HCT116 (cell line): ENCODE data around the gene TPO. TPM values are rescaled to one million over a fixed set of nuclear protein-coding genes. Genes with fewer than 3 reads are reported as not detected.

Experiments
- ATAC-seq: fragments of 200-7000 bp; cut with Tn5 transposase; 2 replicates; pipeline ENCODE4 v1.9.1; 2020; ENCODE audit warnings: mild to moderate bottlenecking, moderate library complexity
- BruUV-seq: library from RNA; stranded (reverse); fragments of 400-500 nt; replicated peaks from 2 replicates; lab custom pipeline; 2021; lab: Mats Ljungman, UMichigan
- CTCF ChIA-PET: fragments of 300-600 bp; sonication (Branson Sonifier 250); formaldehyde crosslinking; loops from one replicate; lab custom pipeline; 2021; ENCODE audit warnings: antibody characterized with exemption; lab: Charles Lee
- POLR2A ChIA-PET: fragments of 300-600, 350-600 bp; sonication (Branson Sonifier 250); formaldehyde crosslinking; loops from one replicate; lab custom pipeline; 2021; ENCODE audit warnings: antibody characterized with exemption; lab: Charles Lee
- RAD21 ChIA-PET, 2 experiments: fragments of 300-600 bp; sonication (Branson Sonifier 250); formaldehyde crosslinking; loops; one replicate each; lab custom pipeline; 2023; ENCODE audit warnings: low total read pairs in 2 of 2; ENCODE audit not compliant: uncharacterized antibody in 2 of 2, unreplicated experiment in 2 of 2, low non-redundant PET in 1 of 2; lab: Charles Lee
- DNase-seq: peaks from one replicate; pipeline ENCODE4 v3.0.0-alpha.2; 2010; ENCODE audit warnings: low read depth, low spot score
- H2AFZ ChIP-seq: fragments of 200-600 bp; shearing (Covaris generic), sonication (generic); 2 replicates; pipeline ENCODE4 v1.6.1; 2017; ENCODE audit warnings: low read depth, mixed run types, mixed read lengths, antibody characterized with exemption, low read length; ENCODE audit not compliant: poor library complexity, severe bottlenecking
- H3K27ac ChIP-seq: 2 replicates; pipeline ENCODE4 v1.5.1; 2012; ENCODE audit warnings: low read depth, low read length
- H3K27me3 ChIP-seq: fragments of 200-600 bp; sonication (generic); 2 replicates; pipeline ENCODE4 v1.6.1; 2016; ENCODE audit warnings: mixed run types, low read length, mixed read lengths; ENCODE audit not compliant: insufficient read depth
- H3K36me3 ChIP-seq, 2 experiments: fragments of 200-500 bp in 1 of 2; fragments of 200-600 bp in 1 of 2; sonication (Bioruptor generic) in 1 of 2; sonication (generic) in 1 of 2; 2 replicates each; pipeline versions ENCODE4 v1.5.1 to v1.6.1; 2014 to 2016; ENCODE audit warnings: low read length in 2 of 2, inconsistent platforms in 1 of 2, mixed read lengths in 1 of 2, mixed run types in 1 of 2; ENCODE audit not compliant: insufficient read depth in 2 of 2, control insufficient read depth in 1 of 2
- H3K4me1 ChIP-seq, 2 experiments: fragments of 200-600 bp in 1 of 2; sonication (generic) in 1 of 2; 2 replicates each; pipeline versions ENCODE4 v1.5.1 to v1.6.1; 2012 to 2017; ENCODE audit warnings: low read length in 2 of 2, inconsistent platforms in 1 of 2, mild to moderate bottlenecking in 1 of 2, mixed read lengths in 1 of 2, mixed run types in 1 of 2, moderate library complexity in 1 of 2; ENCODE audit not compliant: insufficient read depth in 2 of 2, control insufficient read depth in 1 of 2
- H3K4me2 ChIP-seq: fragments of 200-600 bp; sonication (generic); 2 replicates; pipeline ENCODE4 v1.6.1; 2017; ENCODE audit warnings: mixed run types, low read length, mixed read lengths
- H3K4me3 ChIP-seq, 2 experiments: fragments of 200-600 bp in 1 of 2; sonication (generic) in 1 of 2; replicated peaks in 1 of 2; 2 replicates each; pipeline ENCODE4 v1.5.1; 2011 to 2016; ENCODE audit warnings: low read length in 2 of 2, control low read depth in 1 of 2, low read depth in 1 of 2, mild to moderate bottlenecking in 1 of 2, mixed read lengths in 1 of 2, mixed run types in 1 of 2
- H3K79me2 ChIP-seq: fragments of 200-600 bp; sonication (generic); 2 replicates; pipeline ENCODE4 v1.6.1; 2017; ENCODE audit warnings: mild to moderate bottlenecking, mixed run types, low read length, moderate library complexity, mixed read lengths; ENCODE audit not compliant: insufficient read depth
- H3K9ac ChIP-seq: fragments of 200-600 bp; sonication (generic); 2 replicates; pipeline ENCODE4 v1.6.1; 2016; ENCODE audit warnings: low read length, mixed read lengths
- H3K9me2 ChIP-seq: fragments of 200-600 bp; sonication (generic), shearing (Covaris generic); 2 replicates; pipeline ENCODE4 v1.6.1; 2017; ENCODE audit warnings: mixed run types, mild to moderate bottlenecking, moderate library complexity; ENCODE audit not compliant: insufficient read depth
- H3K9me3 ChIP-seq, 2 experiments: fragments of 200-500 bp in 1 of 2; fragments of 200-600 bp in 1 of 2; sonication (Bioruptor generic) in 1 of 2; sonication (generic) in 1 of 2; 2 replicates each; pipeline ENCODE4 v1.6.1; 2014 to 2017; ENCODE audit warnings: low read length in 2 of 2, mixed read lengths in 2 of 2, inconsistent platforms in 1 of 2, low read depth in 1 of 2, mild to moderate bottlenecking in 1 of 2, mixed run types in 1 of 2, moderate library complexity in 1 of 2; ENCODE audit not compliant: control insufficient read depth in 1 of 2, insufficient read depth in 1 of 2
- H4K20me1 ChIP-seq: fragments of 200-600 bp; sonication (generic), shearing (Covaris generic); 2 replicates; pipeline ENCODE4 v1.6.1; 2017; ENCODE audit warnings: mixed run types, mild to moderate bottlenecking, moderate library complexity; ENCODE audit not compliant: insufficient read depth
- CEBPB ChIP-seq: IDR thresholded peaks from 2 replicates; pipeline ENCODE4 v1.6.1; 2012; ENCODE audit warnings: low read depth
- EGR1 ChIP-seq: IDR thresholded peaks from 2 replicates; pipeline ENCODE4 v1.6.1; 2012; ENCODE audit warnings: low read depth
- ELF1 ChIP-seq: IDR thresholded peaks from 2 replicates; pipeline ENCODE4 v1.6.1; 2012; ENCODE audit warnings: low read depth, borderline replicate concordance
- EZH2 ChIP-seq: fragments of 200-600 bp; sonication (generic); IDR thresholded peaks from 2 replicates; pipeline ENCODE4 v1.6.1; 2017; ENCODE audit warnings: antibody characterized with exemption, mixed run types
- EZH2phosphoT487 ChIP-seq: fragments of 200-600 bp; IDR thresholded peaks from 2 replicates; pipeline ENCODE4 v1.6.1; 2018; ENCODE audit warnings: antibody characterized with exemption, borderline replicate concordance
- FOSL1 ChIP-seq: IDR thresholded peaks from 2 replicates; pipeline ENCODE4 v1.6.1; 2012; ENCODE audit warnings: low read depth
- JUND ChIP-seq: IDR thresholded peaks from 2 replicates; pipeline ENCODE4 v1.6.1; 2012
- POLR2AphosphoS5 ChIP-seq: IDR thresholded peaks from 2 replicates; pipeline ENCODE4 v1.6.1; 2011; ENCODE audit warnings: mild to moderate bottlenecking, low read depth, low read length, moderate library complexity
- RAD21 ChIP-seq: IDR thresholded peaks from 2 replicates; pipeline ENCODE4 v1.6.1; 2012; ENCODE audit warnings: low read depth, mild to moderate bottlenecking
- SIN3A ChIP-seq: IDR thresholded peaks from 2 replicates; pipeline ENCODE4 v1.6.1; 2012; ENCODE audit warnings: low read depth
- SP1 ChIP-seq: IDR thresholded peaks from 2 replicates; pipeline ENCODE4 v1.6.1; 2012; ENCODE audit warnings: low read depth
- SRF ChIP-seq: IDR thresholded peaks from 2 replicates; pipeline ENCODE4 v1.6.1; 2012; ENCODE audit warnings: low read depth
- TCF7L2 ChIP-seq: IDR thresholded peaks from 2 replicates; pipeline ENCODE4 v1.7.0; 2011; ENCODE audit warnings: borderline replicate concordance, inconsistent platforms; ENCODE audit not compliant: insufficient read depth, insufficient read length; ENCODE audit errors: extremely low read depth
- YY1 ChIP-seq: IDR thresholded peaks from 2 replicates; pipeline ENCODE4 v1.6.1; 2011; ENCODE audit warnings: low read length, low read depth, moderate library complexity, mild to moderate bottlenecking; ENCODE audit not compliant: insufficient replicate concordance; ENCODE audit errors: extremely low read depth
- ZFX ChIP-seq: fragments of 450-650 bp; IDR thresholded peaks from 2 replicates; pipeline ENCODE4 v1.6.1; 2017
- intact Hi-C: fragments of 100-400 bp; cut with micrococcal nuclease; formaldehyde crosslinking; loops from 2 replicates; pipeline ENCODE4 v1.10.0; 2022
- total RNA-seq: library from RNA; stranded (reverse); gene quantifications from one replicate; pipeline ENCODE4 v1.2.1, GENCODE V29; 2021; ENCODE audit not compliant: unreplicated experiment
- TF ChIP-seq, protein P1 (sequence below): IDR thresholded peaks from 2 replicates; pipeline ENCODE4 v1.6.1; 2012
- TF ChIP-seq, protein P2 (sequence below): IDR thresholded peaks from 2 replicates; pipeline ENCODE4 v1.6.1; 2012
- TF ChIP-seq, protein P3 (sequence below): IDR thresholded peaks from 2 replicates; pipeline ENCODE4 v1.6.1; 2011; ENCODE audit warnings: mild to moderate bottlenecking, low read length, moderate library complexity; ENCODE audit not compliant: insufficient replicate concordance; ENCODE audit errors: extremely low read depth
- TF ChIP-seq, protein P4 (sequence below), 3 experiments: fragments of 200-600 bp in 1 of 3; sonication (generic) in 1 of 3; IDR thresholded peaks in 2 of 3; conservative IDR thresholded peaks in 1 of 3; 2 replicates each; pipeline ENCODE4 v1.5.1; 2012 to 2017; ENCODE audit warnings: low read depth in 2 of 3, low read length in 2 of 3, antibody characterized with exemption in 1 of 3, borderline replicate concordance in 1 of 3, control low read depth in 1 of 3, mild to moderate bottlenecking in 1 of 3, mixed read lengths in 1 of 3, mixed run types in 1 of 3, moderate library complexity in 1 of 3; ENCODE audit not compliant: insufficient read depth in 1 of 3
- TF ChIP-seq, protein P5 (sequence below): IDR thresholded peaks from 2 replicates; pipeline ENCODE4 v1.6.1; 2012; ENCODE audit warnings: low read depth

TPO gene
- total RNA-seq, 1 experiment from 2014 or later: not detected

DNA sequence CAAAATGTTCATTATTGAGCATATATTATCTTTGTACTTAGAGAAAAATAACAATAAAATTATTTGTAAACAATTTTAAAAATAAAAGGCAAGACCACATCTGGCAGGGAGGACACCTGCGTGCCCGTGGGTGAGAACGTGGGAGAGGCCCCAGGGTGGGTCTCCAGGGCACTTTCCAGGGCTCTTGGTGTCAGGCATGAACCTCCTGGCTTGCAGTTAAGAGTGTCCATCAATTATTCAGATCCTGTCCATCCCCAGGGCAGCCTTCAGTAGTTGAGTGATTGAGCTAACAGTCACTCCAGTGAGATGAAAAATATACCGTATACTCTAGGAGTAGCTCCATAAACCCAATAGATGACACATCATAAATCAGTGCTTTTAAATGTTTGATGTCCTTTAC, 49.7 kb downstream of the TPO start (continued):
- TF ChIP-seq YY1: no peak
- TF ChIP-seq SRF: no peak
- TF ChIP-seq, protein P1, sequence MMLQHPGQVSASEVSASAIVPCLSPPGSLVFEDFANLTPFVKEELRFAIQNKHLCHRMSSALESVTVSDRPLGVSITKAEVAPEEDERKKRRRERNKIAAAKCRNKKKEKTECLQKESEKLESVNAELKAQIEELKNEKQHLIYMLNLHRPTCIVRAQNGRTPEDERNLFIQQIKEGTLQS: no peak
- no peak for TF ChIP-seq RAD21

DNA sequence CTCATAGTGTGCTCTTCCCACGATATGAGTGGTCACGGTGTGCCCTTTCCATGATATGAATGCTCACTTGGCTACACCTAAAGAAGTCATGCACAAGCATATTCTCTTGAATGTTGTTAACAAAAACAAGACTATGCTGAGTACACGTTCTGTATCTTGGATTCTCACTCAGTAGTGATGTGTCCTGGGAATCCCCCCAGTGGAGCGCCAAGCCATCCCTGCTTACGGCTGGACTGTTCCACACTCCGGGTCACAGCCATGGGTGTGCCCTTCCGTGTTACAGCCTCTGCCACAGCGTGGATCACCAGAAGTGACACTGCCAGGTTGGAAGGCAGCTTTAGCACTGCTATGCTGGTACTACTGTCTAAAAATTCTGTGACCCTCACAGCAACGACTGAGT, 59.1 kb downstream of the TPO start:
- no peaks in the 10 kb centered on the region for H3K9me3 ChIP-seq
- ATAC-seq (no peak), DNase-seq (no peak)
- RAD21 ChIA-PET: no interaction called here
- no peaks in the 10 kb centered on the region for H3K4me1 ChIP-seq
- no peaks in the 10 kb centered on the region; the same call in 1 of the 2 replicates for H4K20me1 ChIP-seq
- intact Hi-C loops: no loop called here
- H3K79me2 ChIP-seq: no peaks in the 10 kb centered on the region
- CTCF ChIA-PET: no interaction called here
- POLR2A ChIA-PET: no interaction called here
- no TSS peak for BruUV-seq
- H3K9ac ChIP-seq: no peak overlapping the region
- no peaks in the 10 kb centered on the region for H3K9me2 ChIP-seq
- no peak overlapping the region for H3K4me2 ChIP-seq
- H3K4me3 ChIP-seq: no peak overlapping the region
- H3K27ac ChIP-seq: no peak overlapping the region
- H3K36me3 ChIP-seq: no peaks in the 10 kb centered on the region
- H3K27me3 ChIP-seq: no peaks in the 10 kb centered on the region
- no peak overlapping the region for H2AFZ ChIP-seq
- TF ChIP-seq SP1 (no peak), EGR1 (no peak), ELF1 (no peak), EZH2 (no peak), JUND (no peak), CEBPB (no peak), RAD21 (no peak), ZFX (no peak), POLR2AphosphoS5 (no peak), EZH2phosphoT487 (no peak), TCF7L2 (no peak), FOSL1 (no peak), SIN3A (no peak)
- TF ChIP-seq, protein P2, sequence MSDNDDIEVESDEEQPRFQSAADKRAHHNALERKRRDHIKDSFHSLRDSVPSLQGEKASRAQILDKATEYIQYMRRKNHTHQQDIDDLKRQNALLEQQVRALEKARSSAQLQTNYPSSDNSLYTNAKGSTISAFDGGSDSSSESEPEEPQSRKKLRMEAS: no peak
- TF ChIP-seq, protein P3, sequence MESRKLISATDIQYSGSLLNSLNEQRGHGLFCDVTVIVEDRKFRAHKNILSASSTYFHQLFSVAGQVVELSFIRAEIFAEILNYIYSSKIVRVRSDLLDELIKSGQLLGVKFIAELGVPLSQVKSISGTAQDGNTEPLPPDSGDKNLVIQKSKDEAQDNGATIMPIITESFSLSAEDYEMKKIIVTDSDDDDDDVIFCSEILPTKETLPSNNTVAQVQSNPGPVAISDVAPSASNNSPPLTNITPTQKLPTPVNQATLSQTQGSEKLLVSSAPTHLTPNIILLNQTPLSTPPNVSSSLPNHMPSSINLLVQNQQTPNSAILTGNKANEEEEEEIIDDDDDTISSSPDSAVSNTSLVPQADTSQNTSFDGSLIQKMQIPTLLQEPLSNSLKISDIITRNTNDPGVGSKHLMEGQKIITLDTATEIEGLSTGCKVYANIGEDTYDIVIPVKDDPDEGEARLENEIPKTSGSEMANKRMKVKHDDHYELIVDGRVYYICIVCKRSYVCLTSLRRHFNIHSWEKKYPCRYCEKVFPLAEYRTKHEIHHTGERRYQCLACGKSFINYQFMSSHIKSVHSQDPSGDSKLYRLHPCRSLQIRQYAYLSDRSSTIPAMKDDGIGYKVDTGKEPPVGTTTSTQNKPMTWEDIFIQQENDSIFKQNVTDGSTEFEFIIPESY: no peak
- TF ChIP-seq, protein P4, sequence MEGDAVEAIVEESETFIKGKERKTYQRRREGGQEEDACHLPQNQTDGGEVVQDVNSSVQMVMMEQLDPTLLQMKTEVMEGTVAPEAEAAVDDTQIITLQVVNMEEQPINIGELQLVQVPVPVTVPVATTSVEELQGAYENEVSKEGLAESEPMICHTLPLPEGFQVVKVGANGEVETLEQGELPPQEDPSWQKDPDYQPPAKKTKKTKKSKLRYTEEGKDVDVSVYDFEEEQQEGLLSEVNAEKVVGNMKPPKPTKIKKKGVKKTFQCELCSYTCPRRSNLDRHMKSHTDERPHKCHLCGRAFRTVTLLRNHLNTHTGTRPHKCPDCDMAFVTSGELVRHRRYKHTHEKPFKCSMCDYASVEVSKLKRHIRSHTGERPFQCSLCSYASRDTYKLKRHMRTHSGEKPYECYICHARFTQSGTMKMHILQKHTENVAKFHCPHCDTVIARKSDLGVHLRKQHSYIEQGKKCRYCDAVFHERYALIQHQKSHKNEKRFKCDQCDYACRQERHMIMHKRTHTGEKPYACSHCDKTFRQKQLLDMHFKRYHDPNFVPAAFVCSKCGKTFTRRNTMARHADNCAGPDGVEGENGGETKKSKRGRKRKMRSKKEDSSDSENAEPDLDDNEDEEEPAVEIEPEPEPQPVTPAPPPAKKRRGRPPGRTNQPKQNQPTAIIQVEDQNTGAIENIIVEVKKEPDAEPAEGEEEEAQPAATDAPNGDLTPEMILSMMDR (IDR thresholded peaks at IDR 0.05 in 2 of 3, conservative IDR thresholded peaks at IDR 0.05 in 1 of 3; ENCODE audit: borderline replicate concordance in 1 of 3, insufficient read depth in 1 of 3, low read depth in 2 of 3, low read length in 2 of 3): no peak
- TF ChIP-seq, protein P5, sequence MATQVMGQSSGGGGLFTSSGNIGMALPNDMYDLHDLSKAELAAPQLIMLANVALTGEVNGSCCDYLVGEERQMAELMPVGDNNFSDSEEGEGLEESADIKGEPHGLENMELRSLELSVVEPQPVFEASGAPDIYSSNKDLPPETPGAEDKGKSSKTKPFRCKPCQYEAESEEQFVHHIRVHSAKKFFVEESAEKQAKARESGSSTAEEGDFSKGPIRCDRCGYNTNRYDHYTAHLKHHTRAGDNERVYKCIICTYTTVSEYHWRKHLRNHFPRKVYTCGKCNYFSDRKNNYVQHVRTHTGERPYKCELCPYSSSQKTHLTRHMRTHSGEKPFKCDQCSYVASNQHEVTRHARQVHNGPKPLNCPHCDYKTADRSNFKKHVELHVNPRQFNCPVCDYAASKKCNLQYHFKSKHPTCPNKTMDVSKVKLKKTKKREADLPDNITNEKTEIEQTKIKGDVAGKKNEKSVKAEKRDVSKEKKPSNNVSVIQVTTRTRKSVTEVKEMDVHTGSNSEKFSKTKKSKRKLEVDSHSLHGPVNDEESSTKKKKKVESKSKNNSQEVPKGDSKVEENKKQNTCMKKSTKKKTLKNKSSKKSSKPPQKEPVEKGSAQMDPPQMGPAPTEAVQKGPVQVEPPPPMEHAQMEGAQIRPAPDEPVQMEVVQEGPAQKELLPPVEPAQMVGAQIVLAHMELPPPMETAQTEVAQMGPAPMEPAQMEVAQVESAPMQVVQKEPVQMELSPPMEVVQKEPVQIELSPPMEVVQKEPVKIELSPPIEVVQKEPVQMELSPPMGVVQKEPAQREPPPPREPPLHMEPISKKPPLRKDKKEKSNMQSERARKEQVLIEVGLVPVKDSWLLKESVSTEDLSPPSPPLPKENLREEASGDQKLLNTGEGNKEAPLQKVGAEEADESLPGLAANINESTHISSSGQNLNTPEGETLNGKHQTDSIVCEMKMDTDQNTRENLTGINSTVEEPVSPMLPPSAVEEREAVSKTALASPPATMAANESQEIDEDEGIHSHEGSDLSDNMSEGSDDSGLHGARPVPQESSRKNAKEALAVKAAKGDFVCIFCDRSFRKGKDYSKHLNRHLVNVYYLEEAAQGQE: no peak
